Body of pancreas (tissue), 4 donors: Measurements from ENCODE around the gene HORMAD2.

ENCODE experiments used
- CTCF ChIP-seq, 7 experiments: fragments of 450-650 bp in 4 of 7; fragments of 200-600 bp in 3 of 7; sonication (generic) in 3 of 7; IDR thresholded peaks; one replicate each; pipeline ENCODE4 v1.5.1; 2016 to 2019; ENCODE audit warnings: antibody characterized with exemption in 7 of 7
- POLR2A ChIP-seq, 3 donors: fragments of 450-650 bp; IDR thresholded peaks; one replicate each; pipeline ENCODE4 v1.6.1; 2016; ENCODE audit warnings: antibody characterized with exemption in 3 of 3, mild to moderate bottlenecking in 2 of 3

GRCh38 chr22:30219049-30219654, 138.9 kb downstream of the HORMAD2 start:
- TF ChIP-seq POLR2A (IDR thresholded peaks at IDR 0.05): no peak
- TF ChIP-seq CTCF (IDR thresholded peaks at IDR 0.05): peak in 1 of 7 experiments; percentile 25
